ENCODE data around the gene C19orf12.

- TF ChIP-seq, protein P1, sequence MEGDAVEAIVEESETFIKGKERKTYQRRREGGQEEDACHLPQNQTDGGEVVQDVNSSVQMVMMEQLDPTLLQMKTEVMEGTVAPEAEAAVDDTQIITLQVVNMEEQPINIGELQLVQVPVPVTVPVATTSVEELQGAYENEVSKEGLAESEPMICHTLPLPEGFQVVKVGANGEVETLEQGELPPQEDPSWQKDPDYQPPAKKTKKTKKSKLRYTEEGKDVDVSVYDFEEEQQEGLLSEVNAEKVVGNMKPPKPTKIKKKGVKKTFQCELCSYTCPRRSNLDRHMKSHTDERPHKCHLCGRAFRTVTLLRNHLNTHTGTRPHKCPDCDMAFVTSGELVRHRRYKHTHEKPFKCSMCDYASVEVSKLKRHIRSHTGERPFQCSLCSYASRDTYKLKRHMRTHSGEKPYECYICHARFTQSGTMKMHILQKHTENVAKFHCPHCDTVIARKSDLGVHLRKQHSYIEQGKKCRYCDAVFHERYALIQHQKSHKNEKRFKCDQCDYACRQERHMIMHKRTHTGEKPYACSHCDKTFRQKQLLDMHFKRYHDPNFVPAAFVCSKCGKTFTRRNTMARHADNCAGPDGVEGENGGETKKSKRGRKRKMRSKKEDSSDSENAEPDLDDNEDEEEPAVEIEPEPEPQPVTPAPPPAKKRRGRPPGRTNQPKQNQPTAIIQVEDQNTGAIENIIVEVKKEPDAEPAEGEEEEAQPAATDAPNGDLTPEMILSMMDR (IDR thresholded peaks at IDR 0.05), result no peak
- TF ChIP-seq POLR2A (IDR thresholded peaks at IDR 0.05), result no peak
Measured at GRCh38 chr19:29761575-29762232, 46.6 kb upstream of the C19orf12 start.

All from adrenal gland (tissue), 5 donors.